HG03139 (cell line): ENCODE data around the gene FBXO46.
A peak's percentile ranks its signal among the peaks of the same experiment; 100 is the strongest.

ENCODE experiments used
- ATAC-seq: cut with Tn5 transposase; IDR thresholded peaks from one replicate; pipeline ENCODE4 v1.9.1; 2021; ENCODE audit not compliant: unreplicated experiment

The FBXO46 gene

GRCh38 chr19:45730368-45731288 lies at the start of gene FBXO46:
TSS of gene FBXO46 (minus strand) at chr19:45730896. CDS start at chr19:45713495, 17,401 bp downstream.
- ATAC-seq = peak; percentile 88

- ATAC-seq = no peak
Observed at GRCh38 chr19:45780146-45780447, 49.4 kb upstream of the FBXO46 start.

GRCh38 chr19:45779231-45780145 lies 48.8 kb upstream of the FBXO46 start:
- peak; percentile 72 for ATAC-seq

- no peak for ATAC-seq
Observed at GRCh38 chr19:45778010-45778661, 47.4 kb upstream of the FBXO46 start.

GRCh38 chr19:45777395-45777961 lies 46.8 kb upstream of the FBXO46 start:
- ATAC-seq = no peak

- no peak for ATAC-seq
Observed at GRCh38 chr19:45774765-45775164, 44.1 kb upstream of the FBXO46 start.

- no peak for ATAC-seq
Observed at GRCh38 chr19:45773384-45773783, 42.7 kb upstream of the FBXO46 start.

GRCh38 chr19:45772912-45773311 lies 42.2 kb upstream of the FBXO46 start:
- ATAC-seq = no peak

- ATAC-seq = no peak
Observed at GRCh38 chr19:45772130-45772840, 41.6 kb upstream of the FBXO46 start.

GRCh38 chr19:45771311-45771933 lies 40.7 kb upstream of the FBXO46 start:
- ATAC-seq = no peak

GRCh38 chr19:45770192-45771101 lies 39.8 kb upstream of the FBXO46 start:
- ATAC-seq = peak; percentile 41

- ATAC-seq = no peak
Observed at GRCh38 chr19:45769821-45770191, 39.1 kb upstream of the FBXO46 start.

- ATAC-seq = peak; percentile 53
Observed at GRCh38 chr19:45768984-45769782, 38.5 kb upstream of the FBXO46 start, which contains the start of gene SIX5. TSS of gene SIX5 (minus strand) at chr19:45769252. CDS start at chr19:45768844, 408 bp downstream.

- no peak for ATAC-seq
Observed at GRCh38 chr19:45768655-45768983, 37.9 kb upstream of the FBXO46 start.

- ATAC-seq = no peak
Observed at GRCh38 chr19:45767881-45768654, 37.4 kb upstream of the FBXO46 start.

- no peak for ATAC-seq
Observed at GRCh38 chr19:45767410-45767880, 36.7 kb upstream of the FBXO46 start.

- no peak for ATAC-seq
Observed at GRCh38 chr19:45766869-45767346, 36.2 kb upstream of the FBXO46 start.
